ENCODE data around the gene ZNF560. TPM values are rescaled to one million over a fixed set of nuclear protein-coding genes. Genes with fewer than 3 reads are reported as not detected.
A peak's percentile ranks its signal among the peaks of the same experiment; 100 is the strongest.

ZNF560 gene
- total and polyA plus RNA-seq, 2 of the 13 experiments (the other 11 are each of a cell fraction or from before 2014, with no cell fraction given), result not detected

DNA sequence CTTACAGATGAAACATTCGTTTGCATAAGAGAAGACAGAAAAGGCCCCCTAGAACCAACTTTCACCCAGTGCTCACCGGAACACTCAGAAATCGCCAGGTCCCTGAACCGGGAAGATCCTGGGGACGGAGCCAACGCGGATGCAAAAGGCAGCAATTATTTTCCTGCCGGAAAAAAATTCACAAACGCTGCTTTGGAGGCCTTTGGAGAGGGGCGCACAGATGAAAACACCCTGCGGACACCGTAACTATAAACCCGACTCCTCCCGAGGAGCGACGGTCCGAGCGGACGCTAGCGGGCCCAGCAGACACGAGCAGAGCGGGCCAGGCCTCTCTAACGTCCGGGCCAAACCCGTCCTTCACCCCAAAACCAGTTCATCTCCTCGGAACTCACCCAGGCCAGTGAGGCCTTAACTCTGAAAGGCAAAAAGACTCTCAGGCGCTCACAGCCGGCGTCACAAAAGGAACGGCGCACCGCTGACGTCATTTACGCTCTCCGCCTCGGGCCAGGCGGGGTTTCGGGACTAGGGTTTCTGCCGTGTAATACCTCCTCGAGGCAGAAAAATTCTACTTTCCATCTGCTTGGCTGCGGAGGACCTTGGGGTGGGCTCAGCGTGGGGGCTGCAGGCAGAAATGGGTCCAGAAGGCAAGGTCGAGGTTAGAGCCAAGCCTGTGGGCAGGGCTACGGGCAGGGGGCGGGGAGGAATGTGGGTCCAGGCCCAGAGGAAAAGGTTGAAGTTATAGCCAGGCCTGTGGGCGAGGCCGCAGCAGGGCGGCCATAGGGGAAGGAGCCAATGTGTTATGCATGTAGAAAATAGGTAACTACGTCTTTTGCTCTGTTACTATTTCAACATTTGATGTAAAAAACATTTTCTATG is 40.0 kb upstream of the ZNF560 start, which contains the start of gene ZNF426 (continued):
- TF ChIP-seq, protein P1, sequence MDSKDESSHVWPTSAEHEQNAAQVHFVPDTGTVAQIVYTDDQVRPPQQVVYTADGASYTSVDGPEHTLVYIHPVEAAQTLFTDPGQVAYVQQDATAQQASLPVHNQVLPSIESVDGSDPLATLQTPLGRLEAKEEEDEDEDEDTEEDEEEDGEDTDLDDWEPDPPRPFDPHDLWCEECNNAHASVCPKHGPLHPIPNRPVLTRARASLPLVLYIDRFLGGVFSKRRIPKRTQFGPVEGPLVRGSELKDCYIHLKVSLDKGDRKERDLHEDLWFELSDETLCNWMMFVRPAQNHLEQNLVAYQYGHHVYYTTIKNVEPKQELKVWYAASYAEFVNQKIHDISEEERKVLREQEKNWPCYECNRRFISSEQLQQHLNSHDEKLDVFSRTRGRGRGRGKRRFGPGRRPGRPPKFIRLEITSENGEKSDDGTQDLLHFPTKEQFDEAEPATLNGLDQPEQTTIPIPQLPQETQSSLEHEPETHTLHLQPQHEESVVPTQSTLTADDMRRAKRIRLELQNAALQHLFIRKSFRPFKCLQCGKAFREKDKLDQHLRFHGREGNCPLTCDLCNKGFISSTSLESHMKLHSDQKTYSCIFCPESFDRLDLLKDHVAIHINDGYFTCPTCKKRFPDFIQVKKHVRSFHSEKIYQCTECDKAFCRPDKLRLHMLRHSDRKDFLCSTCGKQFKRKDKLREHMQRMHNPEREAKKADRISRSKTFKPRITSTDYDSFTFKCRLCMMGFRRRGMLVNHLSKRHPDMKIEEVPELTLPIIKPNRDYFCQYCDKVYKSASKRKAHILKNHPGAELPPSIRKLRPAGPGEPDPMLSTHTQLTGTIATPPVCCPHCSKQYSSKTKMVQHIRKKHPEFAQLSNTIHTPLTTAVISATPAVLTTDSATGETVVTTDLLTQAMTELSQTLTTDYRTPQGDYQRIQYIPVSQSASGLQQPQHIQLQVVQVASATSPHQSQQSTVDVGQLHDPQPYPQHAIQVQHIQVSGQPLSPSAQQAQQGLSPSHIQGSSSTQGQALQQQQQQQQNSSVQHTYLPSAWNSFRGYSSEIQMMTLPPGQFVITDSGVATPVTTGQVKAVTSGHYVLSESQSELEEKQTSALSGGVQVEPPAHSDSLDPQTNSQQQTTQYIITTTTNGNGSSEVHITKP (CRISPR knock-in tag; IDR thresholded peaks at IDR 0.05; ENCODE audit: low read depth), result no peak
- TF ChIP-seq, protein P2, sequence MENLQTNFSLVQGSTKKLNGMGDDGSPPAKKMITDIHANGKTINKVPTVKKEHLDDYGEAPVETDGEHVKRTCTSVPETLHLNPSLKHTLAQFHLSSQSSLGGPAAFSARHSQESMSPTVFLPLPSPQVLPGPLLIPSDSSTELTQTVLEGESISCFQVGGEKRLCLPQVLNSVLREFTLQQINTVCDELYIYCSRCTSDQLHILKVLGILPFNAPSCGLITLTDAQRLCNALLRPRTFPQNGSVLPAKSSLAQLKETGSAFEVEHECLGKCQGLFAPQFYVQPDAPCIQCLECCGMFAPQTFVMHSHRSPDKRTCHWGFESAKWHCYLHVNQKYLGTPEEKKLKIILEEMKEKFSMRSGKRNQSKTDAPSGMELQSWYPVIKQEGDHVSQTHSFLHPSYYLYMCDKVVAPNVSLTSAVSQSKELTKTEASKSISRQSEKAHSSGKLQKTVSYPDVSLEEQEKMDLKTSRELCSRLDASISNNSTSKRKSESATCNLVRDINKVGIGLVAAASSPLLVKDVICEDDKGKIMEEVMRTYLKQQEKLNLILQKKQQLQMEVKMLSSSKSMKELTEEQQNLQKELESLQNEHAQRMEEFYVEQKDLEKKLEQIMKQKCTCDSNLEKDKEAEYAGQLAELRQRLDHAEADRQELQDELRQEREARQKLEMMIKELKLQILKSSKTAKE (CRISPR knock-in tag; IDR thresholded peaks at IDR 0.05; ENCODE audit: borderline replicate concordance), result no peak
- 0 out of 2 replicates have a peak, but pooled peaks have one; percentile 49 for TF ChIP-seq SRF (IDR thresholded peaks at IDR 0.05; ENCODE audit: low read depth, low read length)
- TF ChIP-seq TAF1 (CRISPR knock-in tag; IDR thresholded peaks at IDR 0.05), result peak; percentile 73
- peak; percentile 54; the same call in 1 of the 2 replicates for TF ChIP-seq SAFB2 (CRISPR knock-in tag; IDR thresholded peaks at IDR 0.05; ENCODE audit: borderline replicate concordance, low read depth)
- TF ChIP-seq, protein P3, sequence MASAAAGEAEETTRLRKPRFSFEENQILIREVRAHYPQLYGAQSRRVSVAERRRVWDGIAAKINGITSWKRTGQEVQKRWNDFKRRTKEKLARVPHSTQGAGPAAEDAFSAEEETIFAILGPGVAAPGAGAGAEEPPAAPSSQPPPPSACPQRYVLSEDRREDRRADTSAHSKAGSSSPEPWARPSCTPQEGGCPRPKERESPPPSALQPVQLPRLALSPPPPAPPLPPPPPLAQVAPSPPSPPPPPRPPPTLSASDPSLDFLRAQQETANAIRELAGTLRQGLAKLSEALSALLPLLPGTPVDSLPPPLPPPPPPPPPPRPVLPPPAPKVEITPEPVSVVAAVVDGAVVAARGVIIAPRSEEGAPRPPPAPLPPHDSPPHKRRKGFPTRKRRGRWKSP (CRISPR knock-in tag; IDR thresholded peaks at IDR 0.05), result peak; percentile 68
- TF ChIP-seq, protein P4, sequence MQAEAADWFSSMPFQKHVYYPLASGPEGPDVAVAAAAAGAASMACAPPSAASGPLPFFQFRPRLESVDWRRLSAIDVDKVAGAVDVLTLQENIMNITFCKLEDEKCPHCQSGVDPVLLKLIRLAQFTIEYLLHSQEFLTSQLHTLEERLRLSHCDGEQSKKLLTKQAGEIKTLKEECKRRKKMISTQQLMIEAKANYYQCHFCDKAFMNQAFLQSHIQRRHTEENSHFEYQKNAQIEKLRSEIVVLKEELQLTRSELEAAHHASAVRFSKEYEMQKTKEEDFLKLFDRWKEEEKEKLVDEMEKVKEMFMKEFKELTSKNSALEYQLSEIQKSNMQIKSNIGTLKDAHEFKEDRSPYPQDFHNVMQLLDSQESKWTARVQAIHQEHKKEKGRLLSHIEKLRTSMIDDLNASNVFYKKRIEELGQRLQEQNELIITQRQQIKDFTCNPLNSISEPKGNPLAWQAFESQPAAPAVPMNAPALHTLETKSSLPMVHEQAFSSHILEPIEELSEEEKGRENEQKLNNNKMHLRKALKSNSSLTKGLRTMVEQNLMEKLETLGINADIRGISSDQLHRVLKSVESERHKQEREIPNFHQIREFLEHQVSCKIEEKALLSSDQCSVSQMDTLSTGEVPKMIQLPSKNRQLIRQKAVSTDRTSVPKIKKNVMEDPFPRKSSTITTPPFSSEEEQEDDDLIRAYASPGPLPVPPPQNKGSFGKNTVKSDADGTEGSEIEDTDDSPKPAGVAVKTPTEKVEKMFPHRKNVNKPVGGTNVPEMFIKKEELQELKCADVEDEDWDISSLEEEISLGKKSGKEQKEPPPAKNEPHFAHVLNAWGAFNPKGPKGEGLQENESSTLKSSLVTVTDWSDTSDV (CRISPR knock-in tag; IDR thresholded peaks at IDR 0.05), result peak; percentile 54; the same call in 1 of the 2 replicates
- no peak for TF ChIP-seq ZNF678 (CRISPR knock-in tag; IDR thresholded peaks at IDR 0.05)
- peak; percentile 76; the same call in 1 of the 2 replicates for TF ChIP-seq ZZZ3 (CRISPR knock-in tag; IDR thresholded peaks at IDR 0.05; ENCODE audit: borderline replicate concordance)
- no peak for TF ChIP-seq ZNF616 (CRISPR knock-in tag; IDR thresholded peaks at IDR 0.05; ENCODE audit: low read depth)
- no peak for TF ChIP-seq ZKSCAN1 (IDR thresholded peaks at IDR 0.05; ENCODE audit: low read length)
- no peak for TF ChIP-seq KLF11 (CRISPR knock-in tag; IDR thresholded peaks at IDR 0.05)
- TF ChIP-seq CREB1 (IDR thresholded peaks at IDR 0.05), result peak; percentile 98
- TF ChIP-seq CREB1 (CRISPR knock-in tag; IDR thresholded peaks at IDR 0.05), result peak; percentile 100
- TF ChIP-seq HOXA9 (CRISPR knock-in tag; IDR thresholded peaks at IDR 0.05; ENCODE audit: borderline replicate concordance), result 0 out of 2 replicates have a peak, but pooled peaks have one; percentile 33
- peak; percentile 75; the same call in 1 of the 2 replicates for TF ChIP-seq ZNF792 (CRISPR knock-in tag; IDR thresholded peaks at IDR 0.05)
- peak; percentile 99 for TF ChIP-seq HOXA3 (CRISPR knock-in tag; IDR thresholded peaks at IDR 0.05)
- no peak for TF ChIP-seq RFX3 (CRISPR knock-in tag; IDR thresholded peaks at IDR 0.05)
- peak; percentile 93; the same call in 1 of the 2 replicates for TF ChIP-seq NFE2L1 (CRISPR knock-in tag; IDR thresholded peaks at IDR 0.05; ENCODE audit: borderline replicate concordance)
